Right forelimb (tissue), 1 donor: Measurements from ENCODE around the gene COMMD1.
A peak's percentile ranks its signal among the peaks of the same experiment; 100 is the strongest.
"Not testable (repeated sequence)": the region's sequence is repeated elsewhere in the genome, so short reads cannot be mapped to it uniquely, and the experiment has no call there.

ENCODE experiments used
- DNase-seq: peaks from one replicate; pipeline ENCODE4 v3.0.0-alpha.2; 2018

COMMD1 gene

GRCh38 chr2:62143696-62144095 lies 238.2 kb downstream of the COMMD1 start:
- DNase-seq: no peak

- no peak for DNase-seq
Measured at GRCh38 chr2:62144689-62145477, 239.4 kb downstream of the COMMD1 start.

DNA sequence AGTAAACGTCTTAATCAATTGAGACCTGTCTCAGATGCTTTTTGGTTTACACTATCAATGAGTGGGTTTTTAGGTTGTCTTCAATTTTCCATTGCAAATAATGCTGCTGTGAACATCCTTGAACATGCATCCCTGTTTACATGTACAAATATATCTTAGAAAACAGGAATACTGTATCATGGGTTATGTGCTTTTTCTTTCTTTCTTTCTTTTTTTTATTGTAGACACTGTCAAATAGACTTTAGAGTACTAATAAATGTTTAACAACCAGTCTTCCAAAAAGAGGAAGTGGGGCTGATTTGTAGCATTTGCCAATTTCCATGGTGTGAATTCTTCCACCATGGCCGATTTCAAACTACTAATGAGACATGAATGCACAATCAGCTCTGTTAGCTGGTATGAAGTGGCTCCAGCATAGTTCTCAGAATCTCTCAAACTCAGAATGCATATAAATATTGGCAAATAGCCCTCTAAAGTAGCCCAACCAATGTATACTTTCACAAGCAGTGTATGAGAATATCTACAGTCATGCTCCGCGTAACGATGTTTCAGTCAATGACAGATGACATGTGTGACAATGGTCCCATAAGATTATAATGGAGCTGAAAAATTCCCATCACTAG lies 240.1 kb downstream of the COMMD1 start:
- no peak for DNase-seq

DNA sequence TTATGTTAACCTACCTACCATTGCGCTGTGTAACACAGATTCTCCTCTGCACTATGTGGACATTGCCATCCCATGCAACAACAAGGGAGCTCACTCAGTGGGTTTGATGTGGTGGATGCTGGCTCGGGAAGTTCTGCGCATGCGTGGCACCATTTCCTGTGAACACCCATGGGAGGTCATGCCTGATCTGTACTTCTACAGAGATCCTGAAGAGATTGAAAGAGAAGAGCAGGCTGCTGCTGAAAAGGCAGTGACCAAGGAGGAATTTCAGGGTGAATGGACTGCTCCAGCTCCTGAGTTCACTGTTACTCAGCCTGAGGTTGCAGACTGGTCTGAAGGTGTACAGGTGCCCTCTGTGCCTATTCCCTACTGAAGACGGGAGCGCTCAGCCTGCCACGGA lies 241.3 kb downstream of the COMMD1 start:
- not testable (repeated sequence) for DNase-seq

GRCh38 chr2:62147610-62148301 lies 242.3 kb downstream of the COMMD1 start:
- DNase-seq: no peak

DNA sequence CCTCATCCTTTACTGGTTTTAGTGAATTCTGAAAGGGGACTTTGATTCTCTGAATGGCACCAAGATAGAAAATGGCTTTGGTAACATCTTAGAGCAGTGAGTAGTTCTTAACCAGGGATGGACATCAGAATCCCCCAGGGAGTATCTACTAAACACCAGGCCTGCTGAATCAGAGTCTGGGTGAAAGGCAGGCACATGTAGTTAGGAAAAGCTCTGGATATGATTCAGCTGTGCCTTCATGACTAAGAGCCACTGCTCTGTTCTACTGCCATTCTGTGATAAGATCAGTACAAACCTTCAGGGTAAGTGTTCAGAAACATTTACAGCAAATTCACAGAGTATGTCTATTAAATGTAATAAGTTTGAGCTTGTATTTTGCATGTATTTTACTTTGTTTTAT lies 244.2 kb downstream of the COMMD1 start:
- DNase-seq: no peak

DNA sequence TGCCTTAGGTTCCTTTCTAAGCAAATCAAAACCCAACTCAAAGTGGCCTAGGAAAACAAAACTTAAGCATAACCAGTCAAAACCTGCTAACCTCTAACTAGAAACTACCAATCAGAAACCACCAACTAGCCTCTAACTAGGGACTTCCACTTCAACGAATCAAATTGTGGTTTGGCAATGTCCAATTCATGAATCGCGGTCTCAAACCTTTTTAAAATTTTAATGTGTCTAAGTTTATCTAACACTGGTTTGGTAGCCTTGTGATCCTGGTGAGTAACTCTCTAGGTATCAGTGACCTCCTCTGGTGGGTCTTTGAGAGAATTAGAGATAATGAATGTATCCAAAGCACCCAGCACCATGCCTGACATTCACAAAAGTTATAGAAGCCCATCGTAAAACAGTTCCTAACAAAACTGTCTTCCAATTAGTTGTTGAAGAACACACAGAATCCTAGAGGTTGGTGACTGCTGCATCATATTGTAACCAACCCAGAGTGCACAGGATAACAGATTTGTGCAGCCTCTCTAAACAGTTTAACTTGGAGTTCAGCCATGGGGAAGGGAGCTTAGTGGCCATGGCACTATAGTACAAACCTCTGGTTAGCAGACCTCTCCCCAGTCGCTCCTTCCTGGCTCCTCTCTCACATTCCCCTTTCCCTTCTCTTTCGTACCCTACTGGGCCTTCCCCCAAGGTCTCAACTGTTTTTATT lies 245.3 kb downstream of the COMMD1 start:
- DNase-seq: no peak

- DNase-seq: no peak
Measured at GRCh38 chr2:62151306-62151638, 245.8 kb downstream of the COMMD1 start.

DNA sequence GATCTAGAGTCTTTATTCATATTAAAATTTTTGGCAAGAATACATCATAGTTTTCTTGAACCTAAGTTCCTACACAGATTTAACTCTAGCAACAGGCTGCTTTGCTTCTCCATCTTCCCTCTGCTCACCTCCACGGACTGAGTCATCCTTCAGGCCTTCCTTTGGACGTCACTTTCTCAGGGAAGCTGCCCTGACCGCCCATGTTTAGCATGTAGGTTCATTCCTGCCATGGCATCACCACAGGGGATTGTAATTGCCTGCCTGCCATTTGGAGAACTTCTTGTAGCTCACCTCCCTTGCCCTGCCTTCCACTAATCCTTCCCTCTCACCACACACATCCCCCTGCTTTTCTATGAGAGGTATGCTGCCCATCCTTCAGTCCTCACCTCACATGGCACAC lies 246.5 kb downstream of the COMMD1 start:
- no peak for DNase-seq

- no peak for DNase-seq
Measured at GRCh38 chr2:62156861-62157496, 251.5 kb downstream of the COMMD1 start.

- DNase-seq: no peak
Measured at GRCh38 chr2:62158444-62159121, 253.1 kb downstream of the COMMD1 start.

GRCh38 chr2:62160691-62161090 lies 255.2 kb downstream of the COMMD1 start:
- not testable (repeated sequence) for DNase-seq

- DNase-seq: no peak
Measured at GRCh38 chr2:62163106-62163831, 257.8 kb downstream of the COMMD1 start.

DNA sequence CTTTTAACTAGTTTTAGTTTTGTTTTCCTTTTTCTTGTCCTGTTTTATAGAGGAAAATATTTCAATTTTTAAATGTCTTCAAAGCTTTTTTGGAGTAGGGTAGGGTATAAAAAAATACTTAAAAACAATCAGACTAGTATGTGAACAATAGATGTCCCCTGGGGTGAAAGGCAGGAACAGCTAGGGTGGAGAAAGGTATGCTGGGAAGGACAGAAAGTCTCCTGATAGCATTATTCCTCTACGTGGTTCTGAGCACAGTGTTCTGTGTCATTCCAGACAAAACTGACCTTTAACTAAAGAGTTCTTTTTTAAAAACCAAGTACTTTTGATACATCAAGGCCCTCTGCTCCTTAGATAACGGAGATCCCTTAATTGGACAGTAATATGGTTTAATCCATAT lies 258.4 kb downstream of the COMMD1 start:
- no peak for DNase-seq

GRCh38 chr2:62175728-62176127 lies 270.3 kb downstream of the COMMD1 start:
- no peak for DNase-seq

- no peak for DNase-seq
Measured at GRCh38 chr2:62176801-62177200, 271.3 kb downstream of the COMMD1 start.

GRCh38 chr2:62177392-62178049 lies 272.0 kb downstream of the COMMD1 start:
- DNase-seq: no peak

DNA sequence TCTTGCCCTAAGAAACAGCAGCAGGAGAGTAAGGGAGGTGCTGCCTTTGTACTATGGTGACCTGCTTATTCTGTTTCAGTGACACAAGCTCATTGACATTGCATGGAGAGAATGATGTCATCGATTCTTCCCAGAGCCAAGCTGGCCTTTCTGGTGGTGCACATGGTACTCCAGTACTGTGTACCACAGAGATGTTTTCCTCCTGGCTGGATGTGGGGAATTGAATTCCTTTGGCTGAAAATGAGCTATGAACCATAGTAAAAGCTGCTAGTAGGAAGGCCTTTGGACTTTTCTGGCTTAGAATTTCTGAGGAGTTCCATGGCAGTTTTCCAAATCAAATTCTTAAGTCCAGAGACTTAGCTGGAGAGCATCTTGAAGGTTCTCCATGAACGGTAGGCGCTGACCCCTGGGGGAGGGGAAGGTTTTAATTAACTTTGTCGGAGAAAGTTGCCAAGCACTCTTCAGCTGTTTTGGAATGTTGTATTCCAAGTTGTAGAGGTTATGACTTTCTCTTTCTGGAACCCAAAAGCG lies 273.3 kb downstream of the COMMD1 start:
- peak; percentile 57 for DNase-seq

GRCh38 chr2:62180975-62181374 lies 275.5 kb downstream of the COMMD1 start:
- DNase-seq: no peak

GRCh38 chr2:62181843-62182242 lies 276.4 kb downstream of the COMMD1 start:
- no peak for DNase-seq
